Epidermal melanocyte (primary cell): ENCODE results near the gene TBC1D5.

ENCODE experiments used
- DNase-seq: peaks from one replicate; pipeline ENCODE4 v3.0.0; 2011; ENCODE audit warnings: low spot score; ENCODE audit not compliant: insufficient read length

TBC1D5 gene

DNA sequence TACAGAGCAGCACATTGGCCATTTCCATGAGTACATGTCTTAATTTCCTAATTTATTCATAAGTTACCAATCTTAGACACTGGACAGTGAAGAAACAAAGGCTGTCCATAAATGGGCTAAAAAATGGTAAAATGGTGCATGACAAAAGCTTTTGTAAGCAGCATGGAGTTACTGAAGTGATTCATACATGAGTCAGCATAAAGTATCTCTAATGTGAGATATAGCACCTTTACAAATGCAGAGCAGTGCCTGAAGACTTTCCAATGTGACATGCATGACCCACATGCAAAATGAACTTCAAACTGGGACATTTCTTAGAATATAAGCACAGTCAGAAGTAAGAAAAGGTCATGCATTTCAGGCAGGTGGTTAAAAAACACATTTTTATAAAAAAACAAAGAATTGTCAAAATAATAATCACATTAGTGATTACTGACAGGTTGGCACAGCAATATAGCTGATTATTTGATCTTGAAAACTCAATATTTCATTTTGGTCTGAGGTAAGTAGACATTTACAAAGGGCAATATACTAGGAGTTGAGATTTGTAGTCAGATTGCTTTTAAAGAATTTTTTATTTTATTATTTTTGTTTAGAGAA lies 558.4 kb downstream of the TBC1D5 start:
- no peak for DNase-seq

DNA sequence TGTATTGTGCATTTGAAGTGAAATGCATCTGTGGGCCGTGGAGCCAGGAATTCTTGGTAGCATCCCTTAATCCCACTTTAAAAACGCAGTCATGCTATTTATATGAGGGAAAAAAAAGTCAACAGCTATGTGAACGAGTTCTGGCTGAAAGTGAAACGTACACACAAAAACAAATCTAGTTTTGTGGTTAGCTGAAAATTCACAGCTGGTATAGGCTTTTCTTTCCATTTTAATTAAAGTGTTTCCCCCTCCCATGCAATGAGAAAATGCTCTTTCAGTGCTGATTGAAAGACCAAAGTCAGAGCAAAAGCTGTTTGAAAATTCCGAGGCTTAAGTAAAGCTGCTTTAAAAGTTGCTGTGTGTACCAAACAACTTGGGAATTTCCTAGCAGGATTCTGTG lies 560.3 kb downstream of the TBC1D5 start:
- DNase-seq = no peak

- DNase-seq = no peak
Measured at GRCh38 chr3:17181413-17181907, 561.0 kb downstream of the TBC1D5 start.

GRCh38 chr3:17179381-17180205 lies 562.8 kb downstream of the TBC1D5 start:
- DNase-seq = no peak

DNA sequence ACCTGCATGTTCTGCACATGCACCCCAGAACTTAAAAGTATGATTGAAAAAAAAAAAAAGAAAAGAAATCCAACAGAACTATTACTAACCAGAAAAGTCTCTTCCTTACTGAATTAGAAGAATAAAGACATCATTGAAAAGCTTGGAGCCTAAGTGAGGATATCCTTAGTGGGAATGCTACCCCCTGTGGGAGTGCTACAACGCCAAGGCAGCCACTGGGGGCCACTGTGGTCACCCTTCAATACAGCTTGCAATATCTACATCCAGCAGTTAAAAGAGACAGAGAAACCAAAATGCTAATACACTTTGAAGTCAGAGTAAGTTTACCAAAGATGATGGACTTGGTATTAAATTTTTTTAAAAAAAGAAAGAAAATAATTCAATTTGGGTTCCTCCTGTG lies 565.7 kb downstream of the TBC1D5 start:
- no peak for DNase-seq

DNA sequence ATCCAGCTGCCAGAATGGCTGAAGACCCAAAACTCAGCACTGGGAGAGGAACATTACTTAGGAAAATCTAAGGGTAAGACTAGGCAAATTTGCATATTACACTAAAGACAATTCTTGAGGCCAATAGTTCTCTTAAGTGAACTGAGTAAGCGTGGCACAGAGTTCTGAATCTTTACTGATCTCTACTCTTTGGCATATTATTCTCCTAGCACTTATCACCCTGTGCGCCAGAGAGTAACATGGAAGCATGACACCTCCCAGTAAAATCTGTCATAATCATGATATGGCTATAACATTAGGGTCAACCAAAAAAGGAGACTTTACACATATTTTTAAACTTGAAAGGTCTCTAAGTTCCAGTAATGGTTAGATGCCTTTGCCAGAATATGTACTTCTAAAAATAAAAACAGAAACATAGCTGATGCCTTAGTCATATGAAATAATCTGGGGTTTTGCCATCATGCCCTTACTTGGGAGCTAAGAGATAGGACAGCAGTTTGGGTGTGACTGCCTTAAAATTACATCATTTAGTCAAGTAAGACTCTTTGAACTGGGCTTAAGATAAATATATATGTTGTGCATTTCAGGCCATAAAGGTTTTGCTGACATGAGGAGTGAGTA lies 567.1 kb downstream of the TBC1D5 start:
- no peak for DNase-seq

GRCh38 chr3:17166369-17166768 lies 576.1 kb downstream of the TBC1D5 start:
- DNase-seq = no peak

DNA sequence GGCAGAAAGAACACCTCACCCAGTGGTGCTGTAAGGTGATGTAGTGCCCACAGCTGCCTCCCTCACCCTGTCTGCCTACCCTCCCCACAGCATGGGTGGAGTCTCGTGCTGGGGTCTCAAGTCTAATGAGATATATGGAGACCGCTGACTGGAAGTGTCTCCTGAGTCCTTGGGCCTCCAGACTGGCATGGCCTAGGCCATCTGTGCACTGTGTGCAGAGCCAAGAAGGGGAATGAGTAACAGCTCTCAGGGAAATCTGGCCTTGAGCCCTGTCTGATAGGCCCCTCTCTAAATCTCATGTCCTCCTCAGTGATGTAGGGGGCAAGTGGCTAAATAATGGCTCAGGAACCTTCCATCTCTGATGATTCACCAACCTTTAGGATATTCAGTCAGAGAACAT lies 580.3 kb downstream of the TBC1D5 start:
- DNase-seq = no peak

DNA sequence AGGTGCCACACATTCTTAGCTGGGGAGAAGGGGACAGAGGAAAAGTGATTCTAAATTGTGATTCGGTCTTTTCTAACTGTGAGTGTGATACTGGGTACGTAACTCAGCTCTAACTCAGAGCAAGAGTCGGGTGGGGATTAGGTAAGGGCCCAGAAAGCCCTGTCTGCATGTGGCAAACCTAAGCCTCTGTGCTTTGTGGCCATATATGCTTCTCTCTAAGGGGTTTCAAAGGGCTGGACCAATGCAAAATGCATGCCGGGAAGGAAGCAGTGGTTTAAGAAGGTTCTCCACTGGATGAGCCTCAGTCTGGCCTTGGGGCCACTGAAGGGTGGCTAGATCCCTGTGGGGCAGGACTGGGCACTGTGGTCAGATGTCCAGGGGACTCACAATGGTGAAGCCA lies 581.8 kb downstream of the TBC1D5 start:
- DNase-seq = no peak

GRCh38 chr3:17158941-17159682 lies 583.3 kb downstream of the TBC1D5 start:
- DNase-seq = no peak

GRCh38 chr3:17157713-17158112 lies 584.7 kb downstream of the TBC1D5 start:
- DNase-seq = no peak

DNA sequence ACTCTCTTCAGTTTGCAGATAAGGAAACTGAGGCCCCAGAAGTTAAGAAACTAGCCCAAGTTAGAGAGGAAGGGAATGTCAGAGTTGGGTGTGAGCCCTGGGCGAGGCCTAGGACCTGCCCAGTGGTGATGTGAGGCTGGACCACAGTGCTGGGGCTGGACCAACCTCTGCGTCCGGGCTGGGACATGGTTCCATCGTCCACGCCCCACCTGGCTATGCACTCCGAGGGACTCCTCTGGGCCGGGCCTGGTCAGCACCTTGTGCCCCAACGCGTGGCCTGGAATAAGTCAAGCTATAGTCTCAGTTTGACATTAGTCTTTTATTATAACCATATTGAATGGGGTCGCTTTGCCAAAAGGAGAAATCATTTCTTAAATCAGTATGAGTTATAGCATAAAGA lies 585.6 kb downstream of the TBC1D5 start:
- DNase-seq = no peak

- no peak for DNase-seq
Measured at GRCh38 chr3:17155951-17156350, 586.5 kb downstream of the TBC1D5 start.

GRCh38 chr3:17154941-17155340 lies 587.5 kb downstream of the TBC1D5 start:
- DNase-seq = no peak

DNA sequence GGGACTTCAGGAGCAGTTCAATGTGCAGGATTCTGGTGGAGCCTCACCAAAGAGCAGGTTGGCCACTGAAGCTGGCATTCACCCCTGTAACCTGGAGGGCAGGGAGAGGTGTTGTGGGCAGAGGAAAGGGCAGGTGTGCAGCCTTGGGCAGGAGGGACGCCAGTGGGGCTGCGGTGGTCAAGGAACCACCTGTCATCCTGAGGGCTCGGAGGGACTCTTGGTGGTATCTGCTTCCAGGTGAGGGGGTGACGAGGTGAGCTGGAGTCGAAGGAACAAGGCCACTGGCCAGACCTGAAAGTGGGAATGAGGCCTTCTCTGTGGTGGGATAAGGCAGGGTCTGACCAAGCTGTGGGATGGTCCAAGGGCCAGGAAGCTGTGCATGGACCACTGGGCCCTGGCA lies 588.2 kb downstream of the TBC1D5 start:
- no peak for DNase-seq

- DNase-seq = no peak
Measured at GRCh38 chr3:17153209-17153608, 589.2 kb downstream of the TBC1D5 start.

DNA sequence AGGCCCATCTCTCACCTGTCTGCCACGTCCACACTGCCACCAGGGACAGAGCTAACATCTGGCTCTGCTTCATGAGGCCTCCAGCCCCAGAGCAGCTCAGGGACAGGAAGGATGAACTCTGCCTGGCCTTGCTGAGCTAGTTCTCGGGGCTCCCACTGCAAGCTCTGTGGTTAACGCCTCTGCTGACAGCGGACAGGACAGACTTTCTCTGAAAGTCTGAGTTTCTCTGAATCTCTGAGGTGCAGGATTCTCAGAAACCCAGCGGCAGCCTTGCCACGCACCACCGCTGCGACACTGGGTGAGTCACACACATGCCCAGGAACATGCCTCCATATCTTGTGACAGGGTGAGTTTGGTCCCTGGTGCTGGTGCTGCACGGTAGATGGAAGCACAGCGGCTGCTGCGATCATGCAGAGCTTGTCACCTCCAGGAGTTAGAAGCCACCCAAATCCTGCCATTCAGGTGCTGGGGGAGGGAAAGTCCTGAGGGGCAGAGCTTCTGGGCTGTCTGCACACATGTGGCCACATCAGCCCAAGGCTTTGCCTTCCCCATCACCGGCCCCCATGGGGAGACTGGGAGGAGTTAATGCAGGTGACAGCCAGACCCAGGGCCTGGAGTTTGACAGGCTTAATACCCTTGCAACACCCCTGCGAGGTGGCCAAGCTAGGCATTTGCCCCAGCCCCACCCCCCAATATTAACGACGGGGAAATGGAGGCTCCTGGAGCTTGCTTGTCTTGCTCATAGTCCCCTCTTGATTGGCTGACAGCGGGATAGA lies 590.6 kb downstream of the TBC1D5 start:
- no peak for DNase-seq

DNA sequence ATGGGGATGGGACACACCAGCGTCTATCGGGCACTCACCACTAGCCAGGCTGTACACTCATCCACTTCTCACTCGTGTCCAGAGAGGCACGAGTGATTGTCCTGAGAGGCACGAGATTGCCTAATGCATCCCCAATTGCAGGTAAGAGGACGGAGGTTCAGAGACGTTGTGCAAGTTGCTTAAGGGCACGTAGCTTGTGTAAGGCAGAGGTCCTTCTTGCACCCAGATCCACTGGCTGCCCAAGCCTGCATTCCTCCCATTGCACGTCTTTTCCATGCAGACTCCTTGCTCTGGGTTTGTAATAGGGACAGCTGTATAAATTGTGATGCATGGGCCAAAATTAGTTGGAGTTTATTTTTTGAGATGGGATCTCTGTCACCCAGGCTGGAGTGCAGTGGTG lies 593.4 kb downstream of the TBC1D5 start:
- no peak for DNase-seq

GRCh38 chr3:17144665-17144993 lies 597.8 kb downstream of the TBC1D5 start:
- DNase-seq = no peak

- DNase-seq = no peak
Measured at GRCh38 chr3:17143893-17144664, 598.4 kb downstream of the TBC1D5 start.
